Activated CD4-positive, alpha-beta T cell treated with anti-CD3 and anti-CD28 coated beads, Interleukin-2, amount 10 ng/mL, durations not matched to agents 7 days and 5 days (primary cell): ENCODE results near the gene KLRB1. TPM values are rescaled to one million over a fixed set of nuclear protein-coding genes. Genes with fewer than 3 reads are reported as not detected.
"Not testable (repeated sequence)": the region's sequence is repeated elsewhere in the genome, so short reads cannot be mapped to it uniquely, and the experiment has no call there.

Source experiments
- CTCF ChIA-PET: fragments of 350-600 bp; sonication (Branson Sonifier 250); formaldehyde crosslinking; loops from one replicate; lab custom pipeline; 2021; ENCODE audit warnings: antibody characterized with exemption; lab: Charles Lee
- POLR2A ChIA-PET: fragments of 350-600 bp; sonication (Branson Sonifier 250); formaldehyde crosslinking; loops from one replicate; lab custom pipeline; 2021; ENCODE audit warnings: antibody characterized with exemption; lab: Charles Lee
- DNase-seq: peaks from one replicate; pipeline ENCODE4 v3.0.0-alpha.2; 2020
- H3K27ac Mint-ChIP-seq: one replicate; pipeline ENCODE4 v1.8.0; 2021; ENCODE audit warnings: mild to moderate bottlenecking, moderate library complexity, mixed read lengths
- H3K27me3 Mint-ChIP-seq: one replicate; pipeline ENCODE4 v1.8.0; 2021; ENCODE audit warnings: mixed read lengths
- H3K36me3 Mint-ChIP-seq: one replicate; pipeline ENCODE4 v1.8.0; 2021; ENCODE audit warnings: low read depth, mixed read lengths
- H3K4me1 Mint-ChIP-seq: one replicate; pipeline ENCODE4 v1.8.0; 2021; ENCODE audit warnings: mixed read lengths
- H3K4me3 Mint-ChIP-seq: one replicate; pipeline ENCODE4 v1.8.0; 2021; ENCODE audit warnings: mild to moderate bottlenecking, moderate library complexity, mixed read lengths
- H3K9me3 Mint-ChIP-seq: one replicate; pipeline ENCODE4 v1.8.0; 2021; ENCODE audit warnings: mixed read lengths
- total RNA-seq, 2 experiments: library from RNA; stranded (reverse); gene quantifications; one replicate each; pipeline ENCODE4 v1.2.3, GENCODE V29; 2021

The KLRB1 gene
- 1 to 10 TPM; 3.1 to 3.8 TPM for total RNA-seq

- Mint-ChIP-seq H3K9me3 (peaks cover 24% of the 10 kb centered on the region), H3K4me3 (peak within 1 kb of the TSS; percentile 20), H3K4me1 (peaks cover 18% of the 10 kb centered on the region), H3K36me3 (peaks cover 44% of the 10 kb centered on the region), H3K27me3 (no peaks in the 10 kb centered on the region), H3K27ac (peak within 1 kb of the TSS; percentile 58)
- no peak for DNase-seq
- CTCF ChIA-PET: no interaction called here
- POLR2A ChIA-PET: no interaction called here
Measured at GRCh38 chr12:9607716-9608115, at the start of gene KLRB1. KLRB1 (minus strand) TSS chr12:9607916; CDS start chr12:9607839, 77 bp downstream.

GRCh38 chr12:9651265-9651729 is 43.6 kb upstream of the KLRB1 start:
- peaks cover 74% of the 10 kb centered on the region for H3K36me3 Mint-ChIP-seq
- peak overlapping the region; percentile 93 for H3K4me3 Mint-ChIP-seq
- H3K9me3 Mint-ChIP-seq: peaks cover 15% of the 10 kb centered on the region
- CTCF ChIA-PET: interaction anchor here (1.1 to 4.0 kb wide), 6 partner anchors 10 to 106 kb away, joined by 3 to 16 read pairs (median 4); partner anchors contain the start of gene CLEC2D
- H3K27me3 Mint-ChIP-seq: peaks cover 2% of the 10 kb centered on the region
- POLR2A ChIA-PET: interaction anchor here (0.7 to 1.3 kb wide), 5 partner anchors 16 to 962 kb away, joined by 3 to 11 read pairs (median 7); partner anchors contain the start of genes CLEC2D and MAGOHB
- peaks cover 64% of the 10 kb centered on the region for H3K4me1 Mint-ChIP-seq
- peak; percentile 68 for DNase-seq
- peak overlapping the region; percentile 96 for H3K27ac Mint-ChIP-seq

- DNase-seq: no peak
- H3K4me1 Mint-ChIP-seq: peaks cover 60% of the 10 kb centered on the region
- H3K4me3 Mint-ChIP-seq: peak overlapping the region; percentile 93
- H3K27me3 Mint-ChIP-seq: peaks cover 2% of the 10 kb centered on the region
- ChIA-PET CTCF (interaction anchor here (1.3 to 4.0 kb wide), 6 partner anchors 11 to 93 kb away, joined by 3 to 16 read pairs (median 6); partner anchors contain the start of gene CLEC2D), POLR2A (interaction anchor here (1.0 to 1.3 kb wide), 6 partner anchors 18 to 110 kb away, joined by 3 to 11 read pairs (median 6); partner anchors contain the start of genes CD69 and CLEC2D)
- H3K36me3 Mint-ChIP-seq: peaks cover 69% of the 10 kb centered on the region
- H3K9me3 Mint-ChIP-seq: peaks cover 17% of the 10 kb centered on the region
- peak overlapping the region; percentile 96 for H3K27ac Mint-ChIP-seq
Measured at GRCh38 chr12:9650151-9650576, 42.4 kb upstream of the KLRB1 start.

GRCh38 chr12:9649532-9649940 is 41.8 kb upstream of the KLRB1 start:
- Mint-ChIP-seq H3K36me3 (peaks cover 68% of the 10 kb centered on the region), H3K4me3 (peak overlapping the region; percentile 93), H3K4me1 (peaks cover 60% of the 10 kb centered on the region), H3K27me3 (peaks cover 2% of the 10 kb centered on the region), H3K9me3 (peaks cover 14% of the 10 kb centered on the region), H3K27ac (peak overlapping the region; percentile 96)
- peak; percentile 46 for DNase-seq
- POLR2A ChIA-PET: interaction anchor here (1.1 to 3.5 kb wide), 3 partner anchors 19 to 111 kb away, joined by 3 to 59 read pairs (median 5); partner anchors contain the start of genes CD69 and CLEC2D
- CTCF ChIA-PET: interaction anchor here (0.6 to 4.0 kb wide), 4 partner anchors 12 to 39 kb away, joined by 3 to 16 read pairs (median 8); partner anchors contain the start of gene CLEC2D

GRCh38 chr12:9648701-9649531 is 41.2 kb upstream of the KLRB1 start:
- DNase-seq: no peak
- Mint-ChIP-seq H3K9me3 (peaks cover 13% of the 10 kb centered on the region), H3K4me3 (peak overlapping the region; percentile 93), H3K4me1 (peaks cover 59% of the 10 kb centered on the region), H3K36me3 (peaks cover 66% of the 10 kb centered on the region), H3K27me3 (peaks cover 2% of the 10 kb centered on the region), H3K27ac (peak overlapping the region; percentile 96)
- POLR2A ChIA-PET: interaction anchor here (1.1 to 3.5 kb wide), 7 partner anchors 20 to 111 kb away, joined by 4 to 59 read pairs (median 8); partner anchors contain the start of genes CD69 and CLEC2D
- CTCF ChIA-PET: interaction anchor here (0.6 to 4.0 kb wide), 12 partner anchors 12 to 784 kb away, joined by 3 to 16 read pairs (median 6); partner anchors contain the start of gene CLEC2D

GRCh38 chr12:9647825-9648700 is 40.3 kb upstream of the KLRB1 start:
- peak; percentile 96 for DNase-seq
- Mint-ChIP-seq H3K4me1 (peaks cover 59% of the 10 kb centered on the region), H3K36me3 (peaks cover 65% of the 10 kb centered on the region), H3K4me3 (peak overlapping the region; percentile 93), H3K27ac (peak overlapping the region; percentile 96), H3K27me3 (peaks cover 2% of the 10 kb centered on the region), H3K9me3 (peaks cover 17% of the 10 kb centered on the region)
- ChIA-PET CTCF (interaction anchor here (0.9 to 4.0 kb wide), 16 partner anchors 9 to 785 kb away, joined by 3 to 16 read pairs (median 4); partner anchors contain the start of genes CD69 and CLEC2D), POLR2A (interaction anchor here (0.6 to 3.5 kb wide), 12 partner anchors 16 to 114 kb away, joined by 3 to 59 read pairs (median 5); partner anchors contain the start of genes CD69 and CLEC2D)

GRCh38 chr12:9646794-9647781 is 39.4 kb upstream of the KLRB1 start:
- CTCF ChIA-PET: interaction anchor here (0.9 to 2.6 kb wide), 11 partner anchors 10 to 114 kb away, joined by 3 to 8 read pairs (median 5); partner anchors contain the start of genes CD69 and CLEC2D
- Mint-ChIP-seq H3K9me3 (peaks cover 23% of the 10 kb centered on the region), H3K27ac (peak overlapping the region; percentile 96), H3K27me3 (peaks cover 2% of the 10 kb centered on the region), H3K4me3 (peak overlapping the region; percentile 93), H3K4me1 (peaks cover 61% of the 10 kb centered on the region), H3K36me3 (peaks cover 68% of the 10 kb centered on the region)
- DNase-seq: peak; percentile 15
- POLR2A ChIA-PET: interaction anchor here (1.1 to 3.5 kb wide), 7 partner anchors 22 to 112 kb away, joined by 4 to 59 read pairs (median 8); partner anchors contain the start of genes CD69 and CLEC2D

- DNase-seq, H3K4me3 Mint-ChIP-seq, H3K27ac Mint-ChIP-seq, H3K27me3 Mint-ChIP-seq, POLR2A ChIA-PET: not testable (repeated sequence)
- Mint-ChIP-seq H3K4me1 (peaks cover 50% of the 10 kb centered on the region), H3K36me3 (peaks cover 69% of the 10 kb centered on the region), H3K9me3 (peaks cover 27% of the 10 kb centered on the region)
- CTCF ChIA-PET: interaction anchor here (1.4 kb wide), 1 partner anchor 26 kb away, joined by 3 read pairs; no protein-coding TSS in a partner anchor
Measured at GRCh38 chr12:9644985-9645551, 37.4 kb upstream of the KLRB1 start.

- peak overlapping the region; percentile 70 for H3K27ac Mint-ChIP-seq
- ChIA-PET CTCF (interaction anchor here (1.1 to 1.3 kb wide), 3 partner anchors 11 to 43 kb away, joined by 3 to 4 read pairs (median 4); no protein-coding TSS in a partner anchor), POLR2A (no interaction called here)
- H3K9me3 Mint-ChIP-seq: peaks cover 35% of the 10 kb centered on the region
- no peaks in the 10 kb centered on the region for H3K27me3 Mint-ChIP-seq
- DNase-seq: no peak
- H3K4me1 Mint-ChIP-seq: peaks cover 57% of the 10 kb centered on the region
- no peak overlapping the region for H3K4me3 Mint-ChIP-seq
- peaks cover 65% of the 10 kb centered on the region for H3K36me3 Mint-ChIP-seq
Measured at GRCh38 chr12:9643266-9643660, 35.5 kb upstream of the KLRB1 start.

- peak overlapping the region; percentile 70 for H3K27ac Mint-ChIP-seq
- peaks cover 35% of the 10 kb centered on the region for H3K9me3 Mint-ChIP-seq
- no peaks in the 10 kb centered on the region for H3K27me3 Mint-ChIP-seq
- ChIA-PET POLR2A (no interaction called here), CTCF (interaction anchor here (1.1 to 1.3 kb wide), 3 partner anchors 11 to 44 kb away, joined by 3 to 4 read pairs (median 4); no protein-coding TSS in a partner anchor)
- peaks cover 64% of the 10 kb centered on the region for H3K36me3 Mint-ChIP-seq
- H3K4me1 Mint-ChIP-seq: peaks cover 57% of the 10 kb centered on the region
- no peak for DNase-seq
- H3K4me3 Mint-ChIP-seq: no peak overlapping the region
Measured at GRCh38 chr12:9642606-9643265, 35.0 kb upstream of the KLRB1 start.
